Upper lobe of left lung (tissue), 4 donors: ENCODE data around the gene AS3MT.

ENCODE experiments used
- POLR2A ChIP-seq, 4 donors: fragments of 450-650 bp; IDR thresholded peaks; one replicate each; pipeline ENCODE4 v1.5.1; 2016 to 2017; ENCODE audit warnings: antibody characterized with exemption in 4 of 4, mild to moderate bottlenecking in 2 of 4
- POLR2AphosphoS5 ChIP-seq, 2 donors: sonication (generic); formaldehyde crosslinking; IDR thresholded peaks; one replicate each; pipeline ENCODE4 v1.5.1; 2017; ENCODE audit warnings: antibody characterized with exemption in 2 of 2
- TF ChIP-seq, protein P1 (sequence below), 6 experiments: fragments of 450-650 bp in 4 of 6; fragments of 200-600 bp in 2 of 6; sonication (generic) in 2 of 6; IDR thresholded peaks; one replicate each; pipeline ENCODE4 v1.5.1; 2016 to 2019; ENCODE audit warnings: antibody characterized with exemption in 6 of 6

DNA sequence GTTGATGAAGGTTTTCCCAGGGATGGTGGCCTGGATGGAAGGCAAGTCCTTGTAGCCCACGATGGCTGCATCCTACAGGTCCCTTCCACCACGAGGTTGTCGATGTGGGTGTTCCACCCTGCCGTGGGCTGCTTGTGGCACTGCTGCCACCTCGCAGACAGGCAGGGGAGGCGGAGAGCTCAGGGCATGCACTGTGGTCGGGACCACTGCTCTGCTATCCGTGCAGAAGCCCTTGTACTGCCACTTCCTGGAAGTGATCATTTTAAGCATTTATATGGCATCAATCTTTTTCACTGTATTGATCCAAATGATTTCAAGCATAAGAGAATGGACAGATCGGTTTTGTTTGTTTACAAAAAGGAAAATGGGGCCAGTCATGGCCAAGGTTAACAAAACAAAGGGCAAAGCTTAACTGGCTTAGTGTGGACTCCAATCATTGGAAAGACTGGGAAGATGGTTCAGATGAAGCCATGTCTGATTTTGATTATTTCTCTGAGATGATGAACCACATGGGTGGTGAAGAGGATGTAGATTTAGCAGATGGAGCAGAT, 23.8 kb upstream of the AS3MT start:
- TF ChIP-seq, protein P1, sequence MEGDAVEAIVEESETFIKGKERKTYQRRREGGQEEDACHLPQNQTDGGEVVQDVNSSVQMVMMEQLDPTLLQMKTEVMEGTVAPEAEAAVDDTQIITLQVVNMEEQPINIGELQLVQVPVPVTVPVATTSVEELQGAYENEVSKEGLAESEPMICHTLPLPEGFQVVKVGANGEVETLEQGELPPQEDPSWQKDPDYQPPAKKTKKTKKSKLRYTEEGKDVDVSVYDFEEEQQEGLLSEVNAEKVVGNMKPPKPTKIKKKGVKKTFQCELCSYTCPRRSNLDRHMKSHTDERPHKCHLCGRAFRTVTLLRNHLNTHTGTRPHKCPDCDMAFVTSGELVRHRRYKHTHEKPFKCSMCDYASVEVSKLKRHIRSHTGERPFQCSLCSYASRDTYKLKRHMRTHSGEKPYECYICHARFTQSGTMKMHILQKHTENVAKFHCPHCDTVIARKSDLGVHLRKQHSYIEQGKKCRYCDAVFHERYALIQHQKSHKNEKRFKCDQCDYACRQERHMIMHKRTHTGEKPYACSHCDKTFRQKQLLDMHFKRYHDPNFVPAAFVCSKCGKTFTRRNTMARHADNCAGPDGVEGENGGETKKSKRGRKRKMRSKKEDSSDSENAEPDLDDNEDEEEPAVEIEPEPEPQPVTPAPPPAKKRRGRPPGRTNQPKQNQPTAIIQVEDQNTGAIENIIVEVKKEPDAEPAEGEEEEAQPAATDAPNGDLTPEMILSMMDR (IDR thresholded peaks at IDR 0.05) = no peak
- TF ChIP-seq POLR2A (IDR thresholded peaks at IDR 0.05) (no peak), POLR2AphosphoS5 (IDR thresholded peaks at IDR 0.05) (no peak)
